ENCODE results near the gene CBLN3.

DNA sequence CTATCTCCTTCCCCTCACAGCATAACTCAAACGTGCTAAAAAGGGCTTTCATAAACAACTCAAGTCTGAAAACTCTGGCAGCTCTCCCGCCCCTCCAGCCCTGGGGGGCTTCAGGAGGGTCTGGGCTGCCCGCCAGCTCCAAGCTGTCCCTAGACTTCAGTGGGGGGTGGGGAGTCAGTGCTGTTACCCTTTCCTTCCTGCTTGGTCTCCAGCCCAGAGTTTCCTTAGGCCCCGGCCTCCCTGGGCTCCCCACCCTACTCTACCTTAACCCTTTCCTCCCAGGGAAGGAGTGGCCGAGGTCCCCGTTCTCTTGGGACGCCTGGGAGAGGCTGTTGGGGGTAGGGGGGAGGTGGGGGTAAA is 31.2 kb downstream of the CBLN3 start:
- no peak for TF ChIP-seq EZH2phosphoT487 (IDR thresholded peaks at IDR 0.05; ENCODE audit: insufficient read depth, low read depth)
- no peak for TF ChIP-seq EZH2 (IDR thresholded peaks at IDR 0.05; ENCODE audit: insufficient read depth, poor library complexity, severe bottlenecking)

Data from GM23248 (cell line).